ENCODE results near the gene TOLLIP. TPM values are rescaled to one million over a fixed set of nuclear protein-coding genes. Genes with fewer than 3 reads are reported as not detected.

The TOLLIP gene
- total RNA-seq, 1 experiment from 2014 or later, result 32.3 TPM

- Histone ChIP-seq H2AK5ac (ENCODE audit: insufficient read length, low read length) (no peak overlapping the region), H3T11ph (ENCODE audit: low read length) (no peak overlapping the region), H4K5ac (ENCODE audit: insufficient read length, low read depth, low read length) (no peak overlapping the region), H2BK20ac (ENCODE audit: low read depth, low read length, poor library complexity, severe bottlenecking) (no peak overlapping the region), H3K23me2 (ENCODE audit: insufficient read length, low read depth, low read length, poor library complexity, severe bottlenecking) (no peaks in the 10 kb centered on the region), H3K9ac (ENCODE audit: extremely low read depth, insufficient read length, low read length) (no peak overlapping the region), H3K4ac (ENCODE audit: low read depth, low read length) (no peak overlapping the region), H2BK5ac (ENCODE audit: insufficient read length, low read length) (no peak overlapping the region), H3K4me2 (ENCODE audit: insufficient read depth, insufficient read length, low read length) (no peak overlapping the region), H3K56ac (ENCODE audit: insufficient read length, low read depth, low read length) (no peak overlapping the region), H4K91ac (ENCODE audit: insufficient read length, low read depth, low read length) (no peak overlapping the region), H3K27me3 (ENCODE audit: insufficient read depth, low read length) (no peaks in the 10 kb centered on the region), H3K23ac (ENCODE audit: insufficient read length, low read depth, low read length) (no peak overlapping the region), H3K9me3 (ENCODE audit: control insufficient read depth, low read depth, low read length) (no peaks in the 10 kb centered on the region), H3K18ac (ENCODE audit: insufficient read length, low read depth, low read length) (no peak overlapping the region), H3K4me1 (ENCODE audit: insufficient read depth, low read length) (no peaks in the 10 kb centered on the region; the same call in 1 of the 2 replicates), H3K79me2 (ENCODE audit: insufficient read depth, low read length) (peaks cover 1% of the 10 kb centered on the region; the same call in 1 of the 2 replicates), H3K27ac (ENCODE audit: insufficient read length, low read depth, low read length) (no peak overlapping the region), H3K14ac (ENCODE audit: insufficient read depth, low read length) (no peak overlapping the region), H4K8ac (replicated peaks; ENCODE audit: insufficient read length, low read depth, low read length) (no peak overlapping the region), H2BK12ac (ENCODE audit: insufficient read length, low read depth, low read length) (no peak overlapping the region), H3K79me1 (ENCODE audit: insufficient read depth, low read depth, low read length, poor library complexity, severe bottlenecking) (peaks cover 14% of the 10 kb centered on the region), H2BK15ac (ENCODE audit: low read depth, low read length) (no peak overlapping the region), H4K20me1 (ENCODE audit: control insufficient read depth, insufficient read depth, insufficient read length) (no peaks in the 10 kb centered on the region), H2AFZ (ENCODE audit: low read length) (no peak overlapping the region), H2BK120ac (ENCODE audit: low read depth, low read length, poor library complexity, severe bottlenecking) (no peak overlapping the region)
- peaks cover 4 to 9% (median 5%) of the 10 kb centered on the region in 3 experiments; a peak in 4 of 7 replicates for H3K36me3 Mint-ChIP-seq (ENCODE audit: insufficient read depth in 1 of 3, low read depth in 3 of 3)
- peak; percentile 4 for DNase-seq
- H3K27ac Mint-ChIP-seq, result no peak overlapping the region
- TF ChIP-seq CTCF (conservative IDR thresholded peaks at IDR 0.05), result no peak
- no peaks in the 10 kb centered on the region for H3K9me3 Mint-ChIP-seq
- peaks cover 21 to 32% of the 10 kb centered on the region in 2 experiments for H3K4me1 Mint-ChIP-seq
- no peaks in the 10 kb centered on the region for H3K27me3 Mint-ChIP-seq (ENCODE audit: low read depth)
- no peak overlapping the region for H3K4me3 Mint-ChIP-seq
- WGBS (ENCODE audit: extremely low coverage, insufficient read length, low lambda C conversion rate), result no CpG with 5 or more reads among the region's 7 CpGs
Observed at GRCh38 chr11:1300121-1300520, 9.3 kb downstream of the TOLLIP start.

Data from H9 (cell line).